GM23338 (cell line): ENCODE data around the gene ARHGAP1. TPM values are rescaled to one million over a fixed set of nuclear protein-coding genes. Genes with fewer than 3 reads are reported as not detected.

Experiments
- ATAC-seq: fragments of 200-7000 bp; cut with Tn5 transposase; 3 replicates; pipeline ENCODE4 v1.9.1; 2020
- DNase-seq: peaks from one replicate; pipeline ENCODE4 v3.0.0-alpha.2; 2015; ENCODE audit warnings: low spot score
- H2AFZ ChIP-seq: fragments of 200-600 bp; sonication (generic); 2 replicates; pipeline ENCODE4 v1.8.0; 2016; ENCODE audit warnings: antibody characterized with exemption, mild to moderate bottlenecking, moderate library complexity
- H3F3A ChIP-seq: fragments of 200-600 bp; sonication (generic); replicated peaks from 2 replicates; pipeline ENCODE4 v1.8.0; 2017; ENCODE audit warnings: antibody characterized with exemption, mixed run types, low read depth
- H3K27ac ChIP-seq: fragments of 200-600 bp; sonication (generic); 2 replicates; pipeline ENCODE4 v1.6.1; 2016; ENCODE audit warnings: low read depth
- H3K27me3 ChIP-seq: fragments of 200-600 bp; sonication (generic); 2 replicates; pipeline ENCODE4 v1.8.0; 2016; ENCODE audit warnings: mild to moderate bottlenecking, mixed run types, moderate library complexity; ENCODE audit not compliant: insufficient read depth
- H3K36me3 ChIP-seq: fragments of 200-600 bp; sonication (generic); 2 replicates; pipeline ENCODE4 v1.8.0; 2016; ENCODE audit warnings: mild to moderate bottlenecking; ENCODE audit not compliant: insufficient read depth
- H3K4me1 ChIP-seq: fragments of 200-600 bp; sonication (generic); 2 replicates; pipeline ENCODE4 v1.8.0; 2016; ENCODE audit warnings: mild to moderate bottlenecking, moderate library complexity; ENCODE audit not compliant: insufficient read depth
- H3K4me2 ChIP-seq: fragments of 200-600 bp; sonication (generic); 2 replicates; pipeline ENCODE4 v1.7.1; 2017; ENCODE audit warnings: mixed run types
- H3K4me3 ChIP-seq: fragments of 200-600 bp; sonication (generic); 2 replicates; pipeline ENCODE4 v1.6.1; 2016; ENCODE audit warnings: mixed run types
- H3K79me2 ChIP-seq: fragments of 200-600 bp; sonication (generic); replicated peaks from 2 replicates; pipeline ENCODE4 v1.8.0; 2017; ENCODE audit warnings: mild to moderate bottlenecking; ENCODE audit not compliant: insufficient read depth
- H3K9me2 ChIP-seq: fragments of 200-600 bp; sonication (generic); 2 replicates; pipeline ENCODE4 v1.8.0; 2017; ENCODE audit not compliant: insufficient read depth
- H4K20me1 ChIP-seq: fragments of 200-600 bp; sonication (generic); replicated peaks from 2 replicates; pipeline ENCODE4 v1.8.0; 2017; ENCODE audit warnings: mild to moderate bottlenecking; ENCODE audit not compliant: insufficient read depth
- H3K27ac Mint-ChIP-seq: 2 replicates; pipeline ENCODE4 v1.8.0; 2020; ENCODE audit warnings: inconsistent platforms, mild to moderate bottlenecking, moderate library complexity, mixed read lengths
- H3K27me3 Mint-ChIP-seq: 3 replicates; pipeline ENCODE4 v1.8.0; 2022; ENCODE audit warnings: low read depth, mild to moderate bottlenecking, moderate library complexity, mixed read lengths, inconsistent platforms; ENCODE audit not compliant: insufficient read depth, poor library complexity
- H3K36me3 Mint-ChIP-seq: 3 replicates; pipeline ENCODE4 v1.8.0; 2021; ENCODE audit warnings: low read depth, mild to moderate bottlenecking, inconsistent platforms, moderate library complexity, mixed read lengths
- H3K4me1 Mint-ChIP-seq: 3 replicates; pipeline ENCODE4 v1.8.0; 2020; ENCODE audit warnings: mild to moderate bottlenecking, inconsistent platforms, mixed read lengths
- H3K4me3 Mint-ChIP-seq: 3 replicates; pipeline ENCODE4 v1.8.0; 2021; ENCODE audit warnings: moderate library complexity, mild to moderate bottlenecking, inconsistent platforms, mixed read lengths
- H3K9me3 Mint-ChIP-seq: 3 replicates; pipeline ENCODE4 v1.8.0; 2020; ENCODE audit warnings: moderate library complexity, mild to moderate bottlenecking, inconsistent platforms, mixed read lengths
- CREB1 ChIP-seq: fragments of 250-450 bp; sonication (Bioruptor Pico); IDR thresholded peaks from 2 replicates; pipeline ENCODE4 v1.5.0; 2020; ENCODE audit warnings: low read depth, mild to moderate bottlenecking, moderate library complexity
- CTCF ChIP-seq, 2 experiments: fragments of 200-600 bp in 1 of 2; sonication (generic) in 1 of 2; conservative IDR thresholded peaks; 2 replicates each; pipeline versions ENCODE4 v1.5.1 to v1.6.1; 2016 to 2017; ENCODE audit warnings: antibody characterized with exemption in 2 of 2, low read depth in 2 of 2, mild to moderate bottlenecking in 2 of 2, moderate library complexity in 1 of 2
- EZH2 ChIP-seq: fragments of 200-600 bp; sonication (generic); IDR thresholded peaks from one replicate; pipeline ENCODE4 v1.8.0; 2017; ENCODE audit warnings: antibody characterized with exemption, mild to moderate bottlenecking, low read depth; ENCODE audit not compliant: unreplicated experiment
- EZH2phosphoT487 ChIP-seq: fragments of 200-600 bp; sonication (generic); IDR thresholded peaks from one replicate; pipeline ENCODE4 v1.8.1; 2018; ENCODE audit warnings: antibody characterized with exemption; ENCODE audit not compliant: unreplicated experiment
- NANOG ChIP-seq: IDR thresholded peaks from 2 replicates; pipeline ENCODE4 v1.6.1; 2016; ENCODE audit warnings: antibody characterized with exemption, borderline replicate concordance
- POLR2AphosphoS5 ChIP-seq: IDR thresholded peaks from 2 replicates; pipeline ENCODE4 v1.6.1; 2016; ENCODE audit warnings: antibody characterized with exemption, low read depth
- REST ChIP-seq: IDR thresholded peaks from one replicate; pipeline ENCODE4 v1.6.1; 2018; ENCODE audit warnings: antibody characterized with exemption; ENCODE audit not compliant: unreplicated experiment
- STAT1 ChIP-seq: IDR thresholded peaks from one replicate; pipeline ENCODE4 v1.6.1; 2016; ENCODE audit warnings: antibody characterized with exemption; ENCODE audit not compliant: unreplicated experiment
- ZNF331 ChIP-seq: fragments of 250-450 bp; sonication (Bioruptor Pico); IDR thresholded peaks from 2 replicates; pipeline ENCODE4 v1.5.0; 2020; ENCODE audit warnings: low read depth, mild to moderate bottlenecking, moderate library complexity
- polyA plus RNA-seq: library from polyadenylated mRNA; unstranded; fragments of >200 nt; fragmentation: Nextera tagmentation; extraction: Ambion mirVana; gene quantifications from 2 replicates; pipeline ENCODE4 v1.2.1, GENCODE V29; 2016
- total RNA-seq: library from RNA; depleted of rRNA; stranded (reverse); fragments of >200 nt; shearing (Covaris generic); gene quantifications from 2 replicates; pipeline ENCODE4 v1.2.3, GENCODE V29; 2014

The ARHGAP1 gene
- total and polyA plus RNA-seq, 2 experiments from 2014 or later, result 23.4 to 38.1 TPM

- peaks cover 49% of the 10 kb centered on the region for H3K36me3 Mint-ChIP-seq
- Histone ChIP-seq H4K20me1 (no peaks in the 10 kb centered on the region; the same call in none of the 2 replicates), H3K4me2 (no peak overlapping the region), H3K36me3 (peaks cover 26% of the 10 kb centered on the region), H3F3A (no peaks in the 10 kb centered on the region), H3K79me2 (peaks cover 19% of the 10 kb centered on the region), H3K27ac (no peak overlapping the region), H3K4me3 (no peak overlapping the region), H3K4me1 (no peaks in the 10 kb centered on the region), H3K9me2 (no peaks in the 10 kb centered on the region), H2AFZ (no peak overlapping the region), H3K27me3 (no peaks in the 10 kb centered on the region)
- TF ChIP-seq POLR2AphosphoS5, result no peak
- TF ChIP-seq EZH2phosphoT487, result no peak
- no peak for TF ChIP-seq NANOG
- TF ChIP-seq CREB1 (CRISPR knock-in tag), result no peak
- peaks cover 11% of the 10 kb centered on the region for H3K27me3 Mint-ChIP-seq
- H3K4me3 Mint-ChIP-seq, result no peak overlapping the region
- ATAC-seq (no peak), DNase-seq (no peak)
- H3K9me3 Mint-ChIP-seq, result no peaks in the 10 kb centered on the region
- H3K4me1 Mint-ChIP-seq, result peaks cover 5% of the 10 kb centered on the region
- no peak overlapping the region for H3K27ac Mint-ChIP-seq
Observed at GRCh38 chr11:46705070-46705688, 4.8 kb upstream of the ARHGAP1 start.

- no peaks in the 10 kb centered on the region for H3K27me3 ChIP-seq
- H3K4me1 ChIP-seq, result 0 out of 2 replicates have a peak, but pooled peaks cover 4% of the 10 kb centered on the region
- Mint-ChIP-seq H3K27ac (peak overlapping the region; percentile 100), H3K36me3 (peaks cover 44% of the 10 kb centered on the region), H3K4me1 (peaks cover 19% of the 10 kb centered on the region), H3K4me3 (peak overlapping the region; percentile 96), H3K9me3 (no peaks in the 10 kb centered on the region), H3K27me3 (peaks cover 15% of the 10 kb centered on the region)
- peak overlapping the region; percentile 98 for H2AFZ ChIP-seq
- H3K4me3 ChIP-seq, result peak overlapping the region; percentile 90
- peak; percentile 38; the same call in 1 of the 2 replicates for TF ChIP-seq POLR2AphosphoS5
- no peak for TF ChIP-seq REST
- peak overlapping the region; percentile 99 for H3K27ac ChIP-seq
- no peaks in the 10 kb centered on the region for H3K9me2 ChIP-seq
- DNase-seq (peak; percentile 21), ATAC-seq (peak; percentile 2; the same call in 2 of the 3 replicates)
- peak overlapping the region; percentile 92 for H3K4me2 ChIP-seq
- peaks cover 30% of the 10 kb centered on the region for H3K79me2 ChIP-seq
- H3F3A ChIP-seq, result no peaks in the 10 kb centered on the region
- peaks cover 26% of the 10 kb centered on the region for H3K36me3 ChIP-seq
- no peaks in the 10 kb centered on the region; the same call in none of the 2 replicates for H4K20me1 ChIP-seq
Observed at GRCh38 chr11:46701078-46701654, 747 bp upstream of the ARHGAP1 start.

GRCh38 chr11:46698597-46698996, 1.8 kb downstream of the ARHGAP1 start:
- Histone ChIP-seq H3K4me2 (no peak overlapping the region), H3K9me2 (no peaks in the 10 kb centered on the region), H3F3A (no peaks in the 10 kb centered on the region), H3K36me3 (peaks cover 17% of the 10 kb centered on the region), H3K27ac (no peak overlapping the region), H3K27me3 (no peaks in the 10 kb centered on the region), H3K4me3 (no peak overlapping the region), H3K4me1 (0 out of 2 replicates have a peak, but pooled peaks cover 4% of the 10 kb centered on the region), H3K79me2 (peaks cover 30% of the 10 kb centered on the region), H2AFZ (no peak overlapping the region), H4K20me1 (no peaks in the 10 kb centered on the region; the same call in 1 of the 2 replicates)
- peaks cover 26% of the 10 kb centered on the region for H3K36me3 Mint-ChIP-seq
- H3K9me3 Mint-ChIP-seq, result no peaks in the 10 kb centered on the region
- ATAC-seq, result no peak
- H3K4me1 Mint-ChIP-seq, result peaks cover 19% of the 10 kb centered on the region
- H3K4me3 Mint-ChIP-seq, result no peak overlapping the region
- DNase-seq, result no peak
- peaks cover 15% of the 10 kb centered on the region for H3K27me3 Mint-ChIP-seq
- no peak overlapping the region for H3K27ac Mint-ChIP-seq
- TF ChIP-seq ZNF331 (no peak), STAT1 (no peak), CTCF (conservative IDR thresholded peaks at IDR 0.05; ENCODE audit: low read depth in 2 of 2) (no peak), EZH2 (no peak), REST (no peak)
